D341Med (cell line): ENCODE results near the gene PRDM12.

Source experiments
- DNase-seq: peaks from one replicate; pipeline ENCODE4 v3.0.0; 2012; ENCODE audit warnings: low spot score

The PRDM12 gene

GRCh38 chr9:130635721-130636647 is 28.4 kb upstream of the PRDM12 start:
- DNase-seq = peak; percentile 20

DNA sequence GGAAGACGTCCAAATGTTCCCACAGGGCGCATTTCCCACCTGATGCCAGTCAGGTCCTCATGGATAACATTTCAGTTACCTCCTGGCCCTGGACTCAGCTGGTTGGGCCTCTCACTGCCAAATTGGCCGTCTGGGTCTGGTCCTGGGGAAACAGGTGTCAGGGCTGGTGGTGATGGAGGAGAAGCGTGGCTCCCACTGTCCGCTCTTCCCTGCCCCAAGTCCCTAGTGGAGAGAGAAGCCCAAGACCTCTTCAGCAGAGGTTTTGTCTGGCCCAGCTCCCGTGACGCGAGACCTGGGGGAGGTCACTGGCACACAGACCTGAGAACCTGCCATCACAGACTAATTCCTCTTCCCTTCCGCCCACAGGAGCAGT is 27.8 kb upstream of the PRDM12 start:
- DNase-seq = no peak

DNA sequence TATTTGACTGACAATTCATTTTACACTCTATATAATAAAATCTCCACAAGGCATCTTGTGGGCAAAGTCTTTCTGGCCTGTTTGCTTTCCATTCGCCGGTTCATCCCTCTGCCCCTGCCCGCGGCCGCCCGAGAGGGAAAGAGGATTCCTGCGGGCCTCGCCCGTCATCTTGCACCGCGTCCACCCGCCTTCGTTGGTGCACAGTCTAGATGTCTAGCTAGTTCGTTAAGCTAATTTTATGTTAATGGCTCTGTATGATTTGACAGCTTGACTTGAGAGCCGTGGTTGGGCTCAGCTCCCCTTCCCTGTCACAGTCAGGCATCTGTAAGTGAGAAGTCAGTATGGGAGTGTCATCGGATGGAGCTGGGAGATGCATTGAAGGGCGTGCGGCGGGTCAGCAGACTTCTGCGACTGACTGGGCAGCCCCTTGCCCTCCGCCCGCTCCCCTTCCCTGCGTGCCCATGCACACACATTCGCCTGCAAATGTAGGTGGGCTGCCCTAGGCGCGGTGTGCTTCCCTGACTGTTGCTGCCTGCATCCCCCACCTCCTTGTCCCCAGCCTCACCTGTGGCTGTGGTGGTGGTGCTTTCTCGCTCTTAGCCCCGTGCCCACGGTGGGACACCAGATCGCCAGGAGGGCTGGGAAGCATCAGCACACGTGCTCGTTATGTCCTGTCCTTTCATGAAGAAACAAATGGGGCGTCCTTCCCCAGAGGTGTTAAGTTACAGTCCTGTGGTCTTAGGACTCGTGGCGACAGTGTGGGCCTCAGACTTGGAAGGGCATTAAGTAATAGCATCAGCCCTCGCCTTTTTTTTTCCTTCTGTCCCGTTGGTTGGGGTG is 25.9 kb upstream of the PRDM12 start:
- no peak for DNase-seq

GRCh38 chr9:130639124-130639765 is 25.1 kb upstream of the PRDM12 start:
- DNase-seq = no peak

DNA sequence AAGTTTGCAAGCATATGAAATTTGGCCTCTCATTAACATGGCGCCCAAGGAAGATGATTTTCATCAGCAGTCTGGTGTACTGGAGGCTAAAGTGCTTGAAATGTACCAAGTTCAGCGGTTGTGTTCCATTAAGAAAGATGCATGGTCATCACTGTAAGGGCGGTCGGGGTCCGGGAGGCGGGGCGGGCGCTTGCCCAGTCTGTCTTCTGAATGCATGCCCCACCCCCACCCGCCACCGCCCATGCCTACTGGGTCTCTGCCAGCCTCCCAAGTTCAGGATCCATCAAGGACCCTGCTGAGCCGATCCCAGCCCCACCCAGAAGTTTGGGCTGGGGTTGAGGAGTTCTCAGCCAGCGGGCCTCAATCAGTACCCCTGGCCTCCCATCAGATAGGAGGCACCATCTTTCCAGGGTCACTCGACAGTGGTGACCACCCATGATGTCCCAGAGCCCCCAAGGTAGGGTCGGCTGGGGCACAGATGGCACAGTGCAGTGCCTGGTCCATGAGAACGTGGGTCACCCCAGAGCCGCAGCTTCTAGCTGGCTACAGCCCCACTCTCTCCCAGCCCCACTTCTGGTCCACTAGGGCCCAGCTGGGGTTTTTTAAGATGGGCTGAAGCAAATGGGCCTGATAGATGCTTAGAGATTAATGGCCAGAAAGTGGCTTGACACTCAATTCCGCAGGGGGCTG is 24.4 kb upstream of the PRDM12 start:
- no peak for DNase-seq

DNA sequence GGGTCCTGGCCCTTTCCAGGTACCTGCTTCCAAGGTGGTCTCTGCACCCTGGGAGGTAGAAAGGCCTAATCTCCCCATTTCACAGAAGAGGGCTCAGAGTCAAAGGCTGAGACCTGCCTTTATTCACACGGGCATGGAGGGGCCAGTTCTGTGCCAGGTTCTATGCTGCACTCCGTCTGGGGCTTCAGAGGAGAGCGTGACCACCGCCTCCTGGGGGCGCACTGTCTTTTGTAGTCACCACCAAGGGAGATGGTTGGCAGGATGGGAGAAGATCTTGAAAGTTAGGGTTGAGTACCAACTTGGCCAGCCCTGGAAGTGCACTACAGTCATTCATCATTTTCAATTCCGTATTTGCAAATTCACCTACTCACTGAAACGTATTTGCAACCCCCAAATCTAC is 23.7 kb upstream of the PRDM12 start:
- DNase-seq = no peak

GRCh38 chr9:130642926-130643325 is 21.5 kb upstream of the PRDM12 start:
- no peak for DNase-seq

DNA sequence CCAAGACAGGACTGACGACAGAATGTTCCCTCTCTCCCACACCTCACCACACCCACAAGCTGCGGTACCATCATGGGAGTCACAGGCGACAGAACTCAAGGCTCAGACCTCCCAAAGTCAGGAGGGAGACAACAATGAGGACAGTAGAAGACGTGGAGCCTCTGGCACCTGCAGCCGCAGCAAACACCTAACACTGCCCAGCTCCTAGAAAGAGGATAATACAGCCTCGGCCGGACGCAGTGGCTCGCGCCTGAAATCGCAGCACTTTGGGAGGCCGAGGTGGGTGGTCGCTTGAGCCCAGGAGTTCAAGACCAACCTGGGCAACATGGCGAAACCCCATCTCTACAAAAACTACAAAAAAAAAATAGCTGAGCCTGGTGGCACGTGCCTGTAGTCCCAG is 13.2 kb upstream of the PRDM12 start:
- DNase-seq = no peak

- DNase-seq = no peak
These were observed 12.6 kb upstream of the PRDM12 start for GRCh38 chr9:130651752-130652151.

DNA sequence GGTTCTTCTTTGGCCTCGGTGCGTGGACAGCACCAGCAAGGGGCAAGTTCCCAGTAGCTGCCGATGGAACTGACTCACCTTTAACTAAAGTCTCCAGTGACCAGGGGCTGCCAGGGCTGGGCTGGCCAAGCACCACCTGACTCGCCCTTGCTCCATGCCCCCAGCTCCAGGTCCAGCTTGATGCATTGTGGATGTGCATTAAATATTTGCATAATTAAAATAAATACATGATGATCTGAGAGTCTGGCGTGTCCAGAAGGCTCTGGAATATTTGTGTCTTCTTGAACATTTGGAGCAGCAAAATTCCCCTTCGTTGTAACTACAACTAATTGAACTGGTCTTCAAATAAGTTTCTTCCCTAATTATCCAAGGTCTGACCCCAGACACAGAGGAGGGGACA is 9.5 kb upstream of the PRDM12 start:
- no peak for DNase-seq

GRCh38 chr9:130658893-130659698 is 5.3 kb upstream of the PRDM12 start:
- DNase-seq = peak; percentile 47

GRCh38 chr9:130659699-130660248 is 4.6 kb upstream of the PRDM12 start:
- peak; percentile 68 for DNase-seq

DNA sequence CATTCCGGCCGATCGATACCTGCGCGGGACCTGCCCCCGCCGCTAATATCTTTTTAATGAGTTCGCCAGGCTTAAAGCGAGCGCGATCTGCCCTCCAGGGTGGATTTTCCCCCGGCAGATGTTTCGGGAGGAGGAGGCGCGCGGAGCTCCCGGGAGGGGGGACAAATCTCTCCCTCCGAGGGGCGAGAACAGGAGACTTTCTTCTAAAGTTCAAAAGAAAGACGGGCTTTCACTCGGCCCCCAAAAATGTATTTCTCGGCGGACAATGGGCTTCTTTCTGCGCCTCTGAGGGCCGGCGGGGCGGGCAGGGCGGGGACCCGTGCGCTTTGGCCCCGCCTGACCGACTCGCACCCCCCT is 4.1 kb upstream of the PRDM12 start:
- DNase-seq = no peak

DNA sequence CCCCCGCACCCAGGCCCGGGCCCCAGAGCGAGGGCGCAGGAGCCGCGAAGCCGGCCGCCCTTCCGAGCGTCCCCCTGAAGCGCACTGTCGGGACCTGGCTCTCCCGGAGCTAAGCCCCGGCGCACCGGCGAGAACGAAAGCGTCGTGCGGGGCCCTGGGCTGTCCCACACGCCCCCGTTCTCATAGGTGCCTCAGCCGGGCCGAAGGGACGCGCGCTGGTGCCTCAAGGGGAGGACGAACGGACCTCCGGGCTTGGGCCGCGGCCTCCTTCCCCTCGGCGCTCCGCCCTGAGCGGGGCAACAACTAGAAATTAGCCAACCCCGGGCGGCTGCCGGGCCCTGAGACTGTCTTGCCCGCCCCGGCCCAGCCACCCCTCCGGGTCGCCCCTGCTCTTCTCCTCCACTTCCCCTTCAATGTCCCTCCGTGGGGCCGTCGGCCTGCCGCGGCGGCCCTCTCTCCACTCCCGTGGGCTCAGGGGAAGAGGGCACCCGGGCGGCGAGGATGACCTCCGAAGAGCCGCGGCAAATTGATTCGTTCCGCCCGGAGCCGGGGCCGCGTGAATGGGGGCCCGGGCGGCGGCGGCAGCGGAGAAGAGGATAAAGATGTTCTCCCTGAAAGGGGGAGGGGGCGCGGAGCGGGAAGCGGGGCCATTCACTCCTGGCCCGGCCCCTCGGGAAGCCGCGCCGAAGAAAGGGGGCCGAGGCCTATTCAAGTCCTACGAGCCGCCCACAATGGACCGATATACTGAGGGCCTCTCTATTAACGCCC is 3.5 kb upstream of the PRDM12 start:
- DNase-seq = peak; percentile 80

DNA sequence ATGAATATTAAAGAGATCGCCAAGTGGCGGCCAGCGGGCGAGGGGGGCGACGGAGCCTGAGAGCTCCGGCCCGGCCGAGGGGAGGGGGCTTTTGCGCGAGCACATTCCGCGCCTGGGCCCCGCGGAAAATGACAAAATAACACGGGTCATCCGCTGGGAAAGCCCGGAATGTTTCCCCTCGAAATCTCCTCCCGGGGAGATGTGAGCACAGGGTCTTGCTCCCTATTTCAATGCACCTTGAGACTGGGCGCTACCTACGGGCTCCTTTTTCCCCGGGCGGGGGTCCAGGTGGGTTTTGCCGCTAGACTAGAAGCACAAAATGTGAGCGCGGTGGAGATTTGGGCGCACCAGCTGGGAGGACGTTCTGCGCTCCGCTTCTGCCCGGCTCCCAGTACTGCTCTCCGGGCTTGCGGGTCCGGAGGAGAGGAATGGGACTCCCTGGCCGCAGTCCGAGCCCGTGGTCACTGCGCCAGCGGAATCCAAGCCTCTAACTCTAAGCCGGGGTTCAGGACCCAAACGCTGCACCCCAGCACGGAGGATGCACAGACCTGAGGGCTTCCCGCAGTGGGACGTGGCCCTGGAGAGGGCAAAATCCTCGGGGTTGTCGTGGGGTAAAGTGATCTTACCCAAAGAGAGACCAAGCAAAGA is 2.8 kb upstream of the PRDM12 start:
- peak; percentile 41 for DNase-seq

- peak; percentile 41 for DNase-seq
These were observed 2.1 kb upstream of the PRDM12 start for GRCh38 chr9:130662099-130662969.

- DNase-seq = peak; percentile 52
These were observed 1.5 kb upstream of the PRDM12 start for GRCh38 chr9:130662970-130663257.

DNA sequence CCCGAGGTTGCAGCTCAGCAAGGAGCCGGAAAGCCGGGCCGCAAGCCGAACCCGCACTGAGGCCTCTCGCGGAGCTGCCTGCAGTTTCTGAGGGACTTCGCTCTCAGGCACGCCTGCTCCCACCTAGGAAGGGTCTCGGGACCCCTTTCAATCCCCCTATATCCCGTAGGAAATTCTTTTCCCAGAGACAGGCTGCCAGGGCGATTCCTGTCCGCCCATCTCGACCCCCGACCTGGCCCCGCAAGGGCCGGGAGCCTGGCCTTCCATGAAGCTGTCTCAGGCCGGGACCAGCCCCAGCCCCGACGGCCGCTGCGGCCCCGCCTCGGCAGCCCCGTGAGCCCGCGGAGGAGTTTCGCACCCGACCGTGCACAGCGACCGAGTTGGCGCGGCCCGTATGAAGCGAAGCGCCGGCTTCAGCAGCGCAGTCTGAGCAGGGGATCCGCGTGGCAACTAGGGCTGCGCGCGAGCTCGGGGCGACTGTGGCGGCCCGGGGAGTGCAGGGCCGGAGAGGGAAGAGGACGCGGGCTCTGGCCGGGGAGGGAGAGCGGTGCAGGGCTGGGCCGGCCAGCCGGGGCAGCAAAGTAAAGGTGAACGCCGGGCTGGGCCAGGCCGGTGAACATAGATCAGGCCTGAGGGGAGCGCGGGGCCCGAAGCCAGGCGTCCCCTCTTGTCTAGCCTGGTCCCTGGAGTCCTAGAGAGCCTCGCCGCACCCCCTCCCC is 977 bp upstream of the PRDM12 start:
- DNase-seq = peak; percentile 75
